Neural cell (in vitro differentiated cells): ENCODE data around the gene ADD1.
"Not testable (repeated sequence)": the region's sequence is repeated elsewhere in the genome, so short reads cannot be mapped to it uniquely, and the experiment has no call there.

Experiments used
- CTCF ChIP-seq: fragments of 450-650 bp; IDR thresholded peaks from 2 replicates; pipeline ENCODE4 v1.5.1; 2014; ENCODE audit warnings: antibody characterized with exemption, mild to moderate bottlenecking, moderate library complexity; ENCODE audit not compliant: poor library complexity, severe bottlenecking
- EP300 ChIP-seq: fragments of 450-650 bp; conservative IDR thresholded peaks from 2 replicates; pipeline ENCODE4 v1.6.1; 2014; ENCODE audit warnings: antibody characterized with exemption, mild to moderate bottlenecking, moderate library complexity; ENCODE audit not compliant: poor library complexity, severe bottlenecking
- EZH2 ChIP-seq: fragments of 200-600, 300-800 bp; shearing (Covaris generic), sonication (generic); IDR thresholded peaks from 2 replicates; pipeline ENCODE4 v1.6.1; 2014; ENCODE audit warnings: antibody characterized with exemption, low read length, borderline replicate concordance, mild to moderate bottlenecking; ENCODE audit not compliant: insufficient read depth, poor library complexity, severe bottlenecking
- POLR2AphosphoS5 ChIP-seq: IDR thresholded peaks from 2 replicates; pipeline ENCODE4 v1.6.1; 2012
- RAD21 ChIP-seq: fragments of 450-650 bp; conservative IDR thresholded peaks from 2 replicates; pipeline ENCODE4 v1.6.1; 2014; ENCODE audit warnings: antibody characterized with exemption, mild to moderate bottlenecking, moderate library complexity
- SMC3 ChIP-seq: fragments of 450-650 bp; conservative IDR thresholded peaks from 2 replicates; pipeline ENCODE4 v1.6.1; 2014; ENCODE audit warnings: antibody characterized with exemption, mild to moderate bottlenecking, moderate library complexity; ENCODE audit not compliant: poor library complexity
- TAF1 ChIP-seq: IDR thresholded peaks from 2 replicates; pipeline ENCODE4 v1.6.1; 2012; ENCODE audit warnings: low read depth
- TF ChIP-seq, protein P1 (sequence below): IDR thresholded peaks from 2 replicates; pipeline ENCODE4 v1.6.1; 2012; ENCODE audit warnings: borderline replicate concordance

DNA sequence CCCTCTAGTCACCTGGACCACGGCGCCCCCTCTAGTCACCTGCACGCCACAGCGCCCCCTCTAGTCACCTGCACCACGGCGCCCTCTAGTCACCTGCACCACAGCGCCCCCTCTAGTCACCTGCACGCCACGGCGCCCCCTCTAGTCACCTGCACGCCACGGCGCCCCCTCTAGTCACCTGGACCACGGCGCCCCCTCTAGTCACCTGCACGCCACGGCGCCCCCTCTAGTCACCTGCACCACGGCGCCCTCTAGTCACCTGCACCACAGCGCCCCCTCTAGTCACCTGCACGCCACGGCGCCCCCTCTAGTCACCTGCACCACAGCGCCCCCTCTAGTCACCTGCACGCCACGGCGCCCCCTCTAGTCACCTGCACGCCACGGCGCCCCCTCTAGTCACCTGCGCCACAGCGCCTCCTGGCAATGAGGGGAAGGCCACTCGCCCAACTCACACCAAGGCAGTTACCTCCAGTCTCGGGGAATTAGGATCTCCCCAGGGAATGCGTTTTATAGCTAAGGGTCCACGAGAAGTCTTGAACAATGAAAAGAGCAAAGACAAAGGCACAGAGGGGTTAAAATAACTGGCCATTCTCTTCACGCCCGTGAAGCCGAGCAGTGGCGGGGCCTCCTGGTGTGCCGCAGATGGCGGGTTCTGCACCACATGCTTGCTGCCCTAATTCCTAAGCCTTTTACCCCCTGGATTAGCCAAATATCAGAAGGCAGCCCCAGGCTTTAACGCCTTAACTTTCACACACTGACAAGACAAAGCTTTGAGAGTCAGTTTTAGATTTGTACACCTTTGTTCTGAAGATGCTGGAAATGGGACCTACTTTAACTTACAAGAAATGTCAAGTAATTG is 111.8 kb downstream of the ADD1 start:
- not testable (repeated sequence) for TF ChIP-seq CTCF, EP300, POLR2AphosphoS5, EZH2, RAD21, TAF1, SMC3
- TF ChIP-seq, protein P1, sequence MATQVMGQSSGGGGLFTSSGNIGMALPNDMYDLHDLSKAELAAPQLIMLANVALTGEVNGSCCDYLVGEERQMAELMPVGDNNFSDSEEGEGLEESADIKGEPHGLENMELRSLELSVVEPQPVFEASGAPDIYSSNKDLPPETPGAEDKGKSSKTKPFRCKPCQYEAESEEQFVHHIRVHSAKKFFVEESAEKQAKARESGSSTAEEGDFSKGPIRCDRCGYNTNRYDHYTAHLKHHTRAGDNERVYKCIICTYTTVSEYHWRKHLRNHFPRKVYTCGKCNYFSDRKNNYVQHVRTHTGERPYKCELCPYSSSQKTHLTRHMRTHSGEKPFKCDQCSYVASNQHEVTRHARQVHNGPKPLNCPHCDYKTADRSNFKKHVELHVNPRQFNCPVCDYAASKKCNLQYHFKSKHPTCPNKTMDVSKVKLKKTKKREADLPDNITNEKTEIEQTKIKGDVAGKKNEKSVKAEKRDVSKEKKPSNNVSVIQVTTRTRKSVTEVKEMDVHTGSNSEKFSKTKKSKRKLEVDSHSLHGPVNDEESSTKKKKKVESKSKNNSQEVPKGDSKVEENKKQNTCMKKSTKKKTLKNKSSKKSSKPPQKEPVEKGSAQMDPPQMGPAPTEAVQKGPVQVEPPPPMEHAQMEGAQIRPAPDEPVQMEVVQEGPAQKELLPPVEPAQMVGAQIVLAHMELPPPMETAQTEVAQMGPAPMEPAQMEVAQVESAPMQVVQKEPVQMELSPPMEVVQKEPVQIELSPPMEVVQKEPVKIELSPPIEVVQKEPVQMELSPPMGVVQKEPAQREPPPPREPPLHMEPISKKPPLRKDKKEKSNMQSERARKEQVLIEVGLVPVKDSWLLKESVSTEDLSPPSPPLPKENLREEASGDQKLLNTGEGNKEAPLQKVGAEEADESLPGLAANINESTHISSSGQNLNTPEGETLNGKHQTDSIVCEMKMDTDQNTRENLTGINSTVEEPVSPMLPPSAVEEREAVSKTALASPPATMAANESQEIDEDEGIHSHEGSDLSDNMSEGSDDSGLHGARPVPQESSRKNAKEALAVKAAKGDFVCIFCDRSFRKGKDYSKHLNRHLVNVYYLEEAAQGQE = not testable (repeated sequence)
